HG03097 (cell line): ENCODE data around the gene ASIC4.
A peak's percentile ranks its signal among the peaks of the same experiment; 100 is the strongest.

Experiments
- ATAC-seq: cut with Tn5 transposase; IDR thresholded peaks from one replicate; pipeline ENCODE4 v1.9.1; 2021; ENCODE audit not compliant: unreplicated experiment, low FRiP score

ASIC4 gene

GRCh38 chr2:219551441-219552381, 37.4 kb downstream of the ASIC4 start:
- ATAC-seq = peak; percentile 19

DNA sequence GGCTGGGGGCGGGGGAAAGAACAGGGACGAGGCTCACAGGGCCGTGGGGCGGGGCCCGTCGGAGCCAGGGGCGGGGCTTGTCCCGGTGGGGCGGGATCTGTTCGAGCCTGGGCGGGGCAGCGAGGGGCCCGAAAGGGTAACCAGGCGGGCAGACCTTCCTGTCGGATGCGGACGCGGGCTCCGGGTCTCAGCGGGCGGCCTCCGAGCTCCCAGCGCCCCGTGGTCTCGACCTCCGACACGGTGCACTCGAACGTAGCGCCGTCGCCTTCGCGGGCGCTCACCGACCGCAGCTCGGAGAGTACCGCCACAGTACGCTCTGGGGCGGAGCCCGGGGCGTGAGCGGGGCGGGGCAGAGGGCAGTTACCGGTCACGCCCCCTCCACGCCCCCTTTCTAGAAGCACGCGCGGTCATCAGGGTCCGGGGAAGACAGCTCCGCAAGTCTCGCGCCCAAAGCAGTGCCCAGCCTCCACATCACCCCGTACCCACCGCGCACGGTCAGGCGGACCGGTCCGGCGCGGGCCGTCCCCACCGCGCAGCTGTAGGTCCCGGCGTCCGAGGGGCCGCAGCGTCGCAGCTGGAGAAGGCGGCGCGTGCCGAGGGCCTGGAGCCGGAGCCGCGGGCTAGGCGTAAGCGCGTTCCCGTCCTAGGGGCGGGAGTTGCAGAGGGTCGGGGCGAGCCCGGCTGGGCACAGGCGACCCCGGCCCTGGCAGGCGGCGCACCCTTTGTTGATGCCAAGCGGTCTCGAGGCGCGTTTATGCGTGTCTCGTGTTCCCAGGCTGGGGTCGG, 38.3 kb downstream of the ASIC4 start:
- ATAC-seq = peak; percentile 81

DNA sequence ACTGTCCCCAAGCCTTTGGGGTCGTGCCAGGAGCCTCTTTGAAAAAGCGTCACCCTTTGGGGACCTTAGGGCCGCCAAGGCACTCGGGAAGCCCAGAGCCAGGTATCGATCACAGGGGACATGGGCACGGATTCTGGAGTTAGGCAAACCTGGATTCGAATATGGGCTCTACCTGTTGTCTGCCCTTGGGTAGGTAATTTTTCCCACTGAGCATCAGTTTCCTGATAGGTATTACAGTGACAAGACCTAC, 38.8 kb downstream of the ASIC4 start:
- no peak for ATAC-seq

GRCh38 chr2:219553463-219553963, 39.2 kb downstream of the ASIC4 start:
- ATAC-seq = no peak

GRCh38 chr2:219554350-219554749, 40.1 kb downstream of the ASIC4 start:
- no peak for ATAC-seq

DNA sequence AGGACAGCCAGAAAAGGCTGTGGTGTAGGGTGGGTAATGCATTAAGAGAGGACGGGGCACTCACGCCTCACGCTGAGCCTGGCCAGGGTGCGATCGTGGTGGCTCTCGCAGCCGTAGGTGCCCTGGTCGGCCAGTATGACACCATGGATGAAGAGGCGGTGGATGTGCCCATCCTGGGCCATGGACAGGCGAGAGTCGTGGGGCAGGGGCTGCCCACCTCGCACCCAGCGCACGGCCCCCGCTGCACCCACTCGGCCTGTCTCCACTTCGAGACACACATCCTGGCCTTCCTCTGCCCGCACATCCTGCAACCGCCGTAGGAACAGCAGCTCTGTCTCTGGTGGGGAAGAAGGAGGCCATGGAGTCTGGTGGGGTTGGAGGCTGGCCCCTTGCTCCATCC, 41.7 kb downstream of the ASIC4 start:
- no peak for ATAC-seq

DNA sequence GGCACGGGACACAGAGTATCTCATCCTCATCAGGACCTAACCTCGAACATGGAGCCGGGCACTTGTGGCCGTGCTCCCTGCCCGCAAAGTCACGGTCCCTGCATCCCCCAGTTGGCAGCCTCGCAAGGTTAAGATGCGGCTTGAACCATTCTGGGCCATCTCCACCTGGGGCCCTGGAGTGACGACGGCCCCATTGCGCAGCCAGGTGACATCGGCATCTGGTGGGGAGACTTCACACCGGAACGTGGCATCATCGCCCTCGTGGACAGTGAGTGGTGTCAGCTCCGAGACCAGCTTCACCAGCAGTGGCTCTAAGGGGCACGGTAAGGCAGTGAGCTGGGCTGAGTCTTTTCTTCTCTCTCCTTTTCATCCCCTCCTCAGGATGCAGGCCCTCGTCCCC, 42.1 kb downstream of the ASIC4 start:
- no peak for ATAC-seq

- ATAC-seq = no peak
These were observed 43.0 kb downstream of the ASIC4 start for GRCh38 chr2:219557320-219557719.

- no peak for ATAC-seq
These were observed 43.8 kb downstream of the ASIC4 start for GRCh38 chr2:219557791-219558785.

- ATAC-seq = no peak
These were observed 45.1 kb downstream of the ASIC4 start for GRCh38 chr2:219559156-219559915.

- ATAC-seq = no peak
These were observed 46.0 kb downstream of the ASIC4 start for GRCh38 chr2:219560037-219560892.

DNA sequence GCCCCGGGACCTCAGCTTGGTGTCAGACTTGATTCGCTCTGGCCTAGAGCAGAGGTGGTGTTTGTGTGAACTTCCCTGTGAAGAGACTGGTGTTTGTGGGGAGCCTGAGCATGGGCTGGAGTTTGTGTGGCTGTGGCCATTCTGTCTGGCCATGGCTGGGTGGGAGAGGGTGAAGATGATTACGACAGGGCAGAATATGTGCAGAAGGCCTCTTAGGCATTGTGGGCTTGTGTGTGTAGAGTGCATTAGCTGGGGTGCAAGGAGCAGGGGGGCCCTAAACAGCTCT, 46.6 kb downstream of the ASIC4 start:
- ATAC-seq = no peak

DNA sequence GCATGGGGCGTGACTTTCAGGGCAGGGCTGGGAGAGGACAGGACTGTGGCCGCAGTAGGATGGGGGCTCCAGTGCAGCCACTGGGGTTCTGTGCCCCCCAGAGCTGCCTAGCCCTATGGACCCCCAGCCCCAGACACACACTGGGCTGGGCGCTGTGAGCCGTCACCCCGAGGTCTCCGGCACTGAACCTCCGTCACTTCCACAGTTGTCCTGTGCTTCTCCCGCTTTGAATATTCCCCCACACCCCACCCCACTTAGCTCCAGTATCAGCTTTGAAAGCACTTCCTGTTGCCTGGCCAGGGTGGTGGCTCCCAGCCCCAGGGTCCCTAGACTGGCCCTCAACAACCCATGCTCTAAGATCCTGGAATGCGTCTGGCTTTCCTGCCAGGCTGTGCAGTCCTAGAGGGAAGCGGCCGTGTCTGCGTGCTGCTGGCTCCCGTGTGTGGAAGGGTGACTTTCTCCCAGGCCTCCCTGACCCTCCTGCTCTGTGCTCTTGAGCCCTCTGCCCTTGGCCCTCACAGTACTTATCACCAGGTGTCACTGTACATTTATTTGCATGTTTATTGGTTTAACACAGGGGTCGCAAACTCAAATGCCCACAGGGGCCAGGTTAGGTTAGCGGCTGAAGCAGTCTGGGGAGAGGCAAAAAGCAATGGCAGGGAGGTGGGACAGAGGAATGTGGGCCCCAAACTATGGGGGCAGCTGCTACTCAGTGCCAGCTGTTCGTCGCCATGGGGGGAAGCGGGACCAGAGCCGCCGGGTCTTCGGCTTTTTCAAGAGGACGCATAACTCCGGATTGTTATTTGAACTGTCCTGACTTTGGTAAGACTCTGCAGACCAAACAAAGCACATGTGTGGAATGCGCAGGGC, 47.1 kb downstream of the ASIC4 start:
- no peak for ATAC-seq

DNA sequence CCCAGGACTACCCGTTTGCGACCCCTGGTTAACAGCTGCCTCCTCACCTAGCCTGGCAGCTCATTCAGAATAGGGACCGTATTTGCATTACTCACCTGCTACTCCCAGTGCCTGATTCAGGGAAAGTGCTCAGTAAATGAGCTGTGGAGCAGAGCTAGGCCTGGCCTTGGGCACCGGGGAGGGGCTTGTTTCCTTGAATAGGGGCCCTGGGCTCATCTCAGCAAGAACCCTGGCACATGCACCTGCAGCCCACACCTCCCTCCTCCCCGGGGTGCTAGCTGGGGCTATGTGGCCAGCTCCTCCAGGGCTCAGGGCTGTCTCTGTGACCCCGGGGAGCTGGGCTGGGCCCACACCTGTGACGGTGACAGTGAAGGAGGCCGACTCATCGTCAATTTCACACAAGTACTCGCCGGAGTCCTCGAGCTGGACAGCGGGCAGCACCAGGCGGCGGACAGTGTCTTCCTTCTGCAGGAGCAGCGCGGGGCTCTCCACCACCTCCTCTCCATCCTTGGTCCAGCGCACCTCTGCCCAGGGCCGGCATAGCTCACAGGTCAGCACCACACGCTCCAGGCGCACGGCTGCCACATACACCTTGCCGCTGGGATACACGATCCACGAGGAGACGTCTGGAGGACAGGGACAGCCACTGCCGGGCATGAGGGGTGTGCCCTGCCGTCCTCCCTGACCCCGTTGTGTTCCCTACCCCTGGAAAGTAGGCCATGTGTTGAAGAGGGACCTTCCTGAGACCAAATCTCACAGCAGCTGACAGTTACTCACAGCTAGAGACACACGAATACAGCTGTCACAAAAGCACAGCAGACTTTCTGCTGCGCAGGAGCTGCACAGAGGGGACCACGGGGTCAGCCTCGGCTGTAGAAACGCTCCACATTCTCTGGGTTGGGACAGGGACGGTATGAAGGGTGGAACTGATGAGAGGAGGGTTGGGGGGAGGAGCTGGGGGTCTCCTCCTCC, 48.1 kb downstream of the ASIC4 start:
- ATAC-seq = no peak

- ATAC-seq = no peak
These were observed 49.1 kb downstream of the ASIC4 start for GRCh38 chr2:219563271-219563928.
